H1 (cell line): ENCODE data around the gene CDS2.

Experiments used
- BACH1 ChIP-seq: IDR thresholded peaks from 2 replicates; pipeline ENCODE4 v1.6.1; 2012; ENCODE audit warnings: low read length, improper control_type of control experiment
- BCL11A ChIP-seq, 2 experiments: IDR thresholded peaks; one replicate each; pipeline ENCODE4 v1.6.1; 2011; ENCODE audit warnings: low read depth in 2 of 2, low read length in 2 of 2, mild to moderate bottlenecking in 2 of 2
- CEBPB ChIP-seq: IDR thresholded peaks from 2 replicates; pipeline ENCODE4 v1.6.1; 2012; ENCODE audit warnings: low read depth, low read length
- JUN ChIP-seq: IDR thresholded peaks from 2 replicates; pipeline ENCODE4 v1.6.1; 2011; ENCODE audit warnings: low read depth, mild to moderate bottlenecking, improper control_type of control experiment, low read length
- POLR2A ChIP-seq, 2 experiments: IDR thresholded peaks; 1 replicate in 1 of 2; 2 replicates in 1 of 2; pipeline ENCODE4 v1.6.1; 2011; ENCODE audit warnings: low read depth in 2 of 2, low read length in 2 of 2, mild to moderate bottlenecking in 2 of 2; ENCODE audit errors: control extremely low read depth in 1 of 2
- POLR2AphosphoS5 ChIP-seq: IDR thresholded peaks from 2 replicates; pipeline ENCODE4 v1.6.1; 2011; ENCODE audit warnings: low read depth, low read length
- TAF1 ChIP-seq: IDR thresholded peaks from 2 replicates; pipeline ENCODE4 v1.6.1; 2011; ENCODE audit warnings: mild to moderate bottlenecking, low read depth, low read length
- TEAD4 ChIP-seq: IDR thresholded peaks from 2 replicates; pipeline ENCODE4 v1.6.1; 2012; ENCODE audit warnings: low read depth, low read length, inconsistent platforms, mixed read lengths
- YY1 ChIP-seq: IDR thresholded peaks from 2 replicates; pipeline ENCODE4 v1.6.1; 2011; ENCODE audit warnings: low read depth, mild to moderate bottlenecking, low read length
- TF ChIP-seq, protein P1 (sequence below), 3 experiments: IDR thresholded peaks; 1 replicate in 2 of 3; 2 replicates in 1 of 3; pipeline versions ENCODE4 v1.5.1 to v1.6.1; 2011; ENCODE audit warnings: low read length in 3 of 3, mild to moderate bottlenecking in 3 of 3, inconsistent platforms in 2 of 3, low read depth in 1 of 3, moderate library complexity in 1 of 3; ENCODE audit not compliant: insufficient read depth in 1 of 3; ENCODE audit errors: control extremely low read depth in 1 of 3

- TF ChIP-seq, protein P1, sequence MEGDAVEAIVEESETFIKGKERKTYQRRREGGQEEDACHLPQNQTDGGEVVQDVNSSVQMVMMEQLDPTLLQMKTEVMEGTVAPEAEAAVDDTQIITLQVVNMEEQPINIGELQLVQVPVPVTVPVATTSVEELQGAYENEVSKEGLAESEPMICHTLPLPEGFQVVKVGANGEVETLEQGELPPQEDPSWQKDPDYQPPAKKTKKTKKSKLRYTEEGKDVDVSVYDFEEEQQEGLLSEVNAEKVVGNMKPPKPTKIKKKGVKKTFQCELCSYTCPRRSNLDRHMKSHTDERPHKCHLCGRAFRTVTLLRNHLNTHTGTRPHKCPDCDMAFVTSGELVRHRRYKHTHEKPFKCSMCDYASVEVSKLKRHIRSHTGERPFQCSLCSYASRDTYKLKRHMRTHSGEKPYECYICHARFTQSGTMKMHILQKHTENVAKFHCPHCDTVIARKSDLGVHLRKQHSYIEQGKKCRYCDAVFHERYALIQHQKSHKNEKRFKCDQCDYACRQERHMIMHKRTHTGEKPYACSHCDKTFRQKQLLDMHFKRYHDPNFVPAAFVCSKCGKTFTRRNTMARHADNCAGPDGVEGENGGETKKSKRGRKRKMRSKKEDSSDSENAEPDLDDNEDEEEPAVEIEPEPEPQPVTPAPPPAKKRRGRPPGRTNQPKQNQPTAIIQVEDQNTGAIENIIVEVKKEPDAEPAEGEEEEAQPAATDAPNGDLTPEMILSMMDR (IDR thresholded peaks at IDR 0.05; ENCODE audit: control extremely low read depth in 1 of 3, insufficient read depth in 1 of 3, low read depth in 1 of 3, low read length in 3 of 3): no peak
- no peak for TF ChIP-seq POLR2AphosphoS5
- no peak for TF ChIP-seq POLR2A (IDR thresholded peaks at IDR 0.05; ENCODE audit: control extremely low read depth in 1 of 2, low read depth in 2 of 2, low read length in 2 of 2)
- no peak for TF ChIP-seq BCL11A (IDR thresholded peaks at IDR 0.05; ENCODE audit: low read depth in 2 of 2, low read length in 2 of 2)
- no peak for TF ChIP-seq TEAD4
- TF ChIP-seq TAF1: no peak
- no peak for TF ChIP-seq JUN
- TF ChIP-seq YY1: no peak
- no peak for TF ChIP-seq CEBPB
- TF ChIP-seq BACH1: no peak
These were observed 53.6 kb downstream of the CDS2 start for GRCh38 chr20:5180421-5180820.
